ENCODE data around the gene IL17B. TPM values are rescaled to one million over a fixed set of nuclear protein-coding genes. Genes with fewer than 3 reads are reported as not detected.

Gene IL17B
- total RNA-seq, 1 donor from 2014 or later: 2.7 TPM

- peaks cover 12% of the 10 kb centered on the region for H3K4me1 ChIP-seq
- H3K4me3 ChIP-seq: no peak overlapping the region
- H3K27ac ChIP-seq: no peak overlapping the region
- TF ChIP-seq CTCF (IDR thresholded peaks at IDR 0.05) (no peak), POLR2A (IDR thresholded peaks at IDR 0.05) (no peak), POLR2AphosphoS5 (IDR thresholded peaks at IDR 0.05; ENCODE audit: insufficient read depth in 1 of 2, low read depth in 1 of 2) (no peak)
- no peaks in the 10 kb centered on the region for H3K9me3 ChIP-seq
- no peaks in the 10 kb centered on the region for H3K27me3 ChIP-seq
- no peaks in the 10 kb centered on the region for H3K36me3 ChIP-seq
- intact Hi-C loops (cut with DNase I): no loop called here
- no peak for DNase-seq (ENCODE audit: extremely low spot score in 2 of 2)
Observed at GRCh38 chr5:149363936-149364335, 15.2 kb downstream of the IL17B start.

GRCh38 chr5:149363358-149363757, 15.7 kb downstream of the IL17B start:
- H3K9me3 ChIP-seq: no peaks in the 10 kb centered on the region
- DNase-seq (ENCODE audit: extremely low spot score in 2 of 2): no peak
- TF ChIP-seq CTCF (IDR thresholded peaks at IDR 0.05) (no peak), POLR2AphosphoS5 (IDR thresholded peaks at IDR 0.05; ENCODE audit: insufficient read depth in 1 of 2, low read depth in 1 of 2) (no peak), POLR2A (IDR thresholded peaks at IDR 0.05) (no peak)
- intact Hi-C loops (cut with DNase I): no loop called here
- H3K27me3 ChIP-seq: no peaks in the 10 kb centered on the region
- H3K4me1 ChIP-seq: peaks cover 15% of the 10 kb centered on the region
- no peaks in the 10 kb centered on the region for H3K36me3 ChIP-seq
- H3K27ac ChIP-seq: no peak overlapping the region
- no peak overlapping the region for H3K4me3 ChIP-seq

- Histone ChIP-seq H3K4me3 (no peak overlapping the region), H3K27ac (no peak overlapping the region), H3K27me3 (no peaks in the 10 kb centered on the region), H3K36me3 (no peaks in the 10 kb centered on the region), H3K9me3 (no peaks in the 10 kb centered on the region), H3K4me1 (peaks cover 11% of the 10 kb centered on the region)
- intact Hi-C loops (cut with DNase I): no loop called here
- no peak for TF ChIP-seq POLR2A (IDR thresholded peaks at IDR 0.05)
- no peak for TF ChIP-seq CTCF (IDR thresholded peaks at IDR 0.05)
- no peak for TF ChIP-seq POLR2AphosphoS5 (IDR thresholded peaks at IDR 0.05; ENCODE audit: insufficient read depth in 1 of 2, low read depth in 1 of 2)
- DNase-seq (ENCODE audit: extremely low spot score in 2 of 2): no peak
Observed at GRCh38 chr5:149362541-149362940, 16.6 kb downstream of the IL17B start.

GRCh38 chr5:149360272-149360671, 18.8 kb downstream of the IL17B start:
- Histone ChIP-seq H3K4me3 (no peak overlapping the region), H3K27ac (no peak overlapping the region), H3K4me1 (peaks cover 11% of the 10 kb centered on the region), H3K9me3 (no peaks in the 10 kb centered on the region), H3K36me3 (no peaks in the 10 kb centered on the region), H3K27me3 (no peaks in the 10 kb centered on the region)
- TF ChIP-seq POLR2AphosphoS5 (IDR thresholded peaks at IDR 0.05; ENCODE audit: insufficient read depth in 1 of 2, low read depth in 1 of 2) (no peak), POLR2A (IDR thresholded peaks at IDR 0.05) (no peak), CTCF (IDR thresholded peaks at IDR 0.05) (no peak)
- DNase-seq (ENCODE audit: extremely low spot score in 2 of 2): no peak
- intact Hi-C loops (cut with DNase I): no loop called here

- no peak overlapping the region for H3K27ac ChIP-seq
- H3K36me3 ChIP-seq: peaks cover 0 to 10% of the 10 kb centered on the region in 2 donors
- TF ChIP-seq POLR2AphosphoS5 (IDR thresholded peaks at IDR 0.05; ENCODE audit: insufficient read depth in 1 of 2, low read depth in 1 of 2) (no peak), CTCF (IDR thresholded peaks at IDR 0.05) (no peak), POLR2A (IDR thresholded peaks at IDR 0.05) (no peak)
- intact Hi-C loops (cut with DNase I): no loop called here
- H3K4me1 ChIP-seq: peaks cover 11% of the 10 kb centered on the region
- DNase-seq (ENCODE audit: extremely low spot score in 2 of 2): no peak
- no peaks in the 10 kb centered on the region for H3K9me3 ChIP-seq
- H3K27me3 ChIP-seq: no peaks in the 10 kb centered on the region
- H3K4me3 ChIP-seq: no peak overlapping the region
Observed at GRCh38 chr5:149358868-149359495, 20.1 kb downstream of the IL17B start.
